Suprapubic skin (tissue), 4 donors: ENCODE data around the gene LIN28B.

ENCODE experiments used
- CTCF ChIP-seq, 2 donors: fragments of 200-600 bp in 1 of 2; fragments of 450-650 bp in 1 of 2; sonication (generic) in 1 of 2; IDR thresholded peaks; one replicate each; pipeline ENCODE4 v1.5.1; 2016 to 2019; ENCODE audit warnings: antibody characterized with exemption in 2 of 2, mild to moderate bottlenecking in 1 of 2, moderate library complexity in 1 of 2
- EP300 ChIP-seq: sonication (generic); formaldehyde crosslinking; IDR thresholded peaks from one replicate; pipeline ENCODE4 v1.6.1; 2017; ENCODE audit warnings: antibody characterized with exemption
- POLR2A ChIP-seq, 2 donors: fragments of 450-650 bp; IDR thresholded peaks; one replicate each; pipeline ENCODE4 v1.6.1; 2017; ENCODE audit warnings: antibody characterized with exemption in 2 of 2, mild to moderate bottlenecking in 2 of 2, moderate library complexity in 2 of 2
- POLR2AphosphoS5 ChIP-seq, 3 donors: sonication (generic); formaldehyde crosslinking; IDR thresholded peaks; one replicate each; pipeline ENCODE4 v1.6.1; 2017; ENCODE audit warnings: antibody characterized with exemption in 3 of 3

GRCh38 chr6:105099371-105099770 is 142.5 kb downstream of the LIN28B start:
- TF ChIP-seq CTCF (IDR thresholded peaks at IDR 0.05): no peak
- TF ChIP-seq POLR2A (IDR thresholded peaks at IDR 0.05): no peak
- no peak for TF ChIP-seq EP300
- no peak for TF ChIP-seq POLR2AphosphoS5 (IDR thresholded peaks at IDR 0.05)
